ENCODE measurements around the gene SECISBP2L. TPM values are rescaled to one million over a fixed set of nuclear protein-coding genes. Genes with fewer than 3 reads are reported as not detected.

The SECISBP2L gene
- total RNA-seq, 1 experiment from 2014 or later: 33.2 TPM

- CTCF ChIA-PET: no interaction called here
Observed at GRCh38 chr15:49059491-49059890, 13.2 kb upstream of the SECISBP2L start.

GRCh38 chr15:49058559-49058958, 12.3 kb upstream of the SECISBP2L start:
- CTCF ChIA-PET: no interaction called here
- no peak for TF ChIP-seq EZH2 (IDR thresholded peaks at IDR 0.05; ENCODE audit: low read depth)
- TF ChIP-seq CTCF (conservative IDR thresholded peaks at IDR 0.05): no peak
- no peaks in the 10 kb centered on the region for H3K36me3 ChIP-seq (ENCODE audit: low read depth)

More at GRCh38 chr15:49059491-49059890, 13.2 kb upstream of the SECISBP2L start:
- Histone ChIP-seq H3K27ac (no peak overlapping the region), H3K4me1 (replicated peaks; ENCODE audit: insufficient read depth) (no peaks in the 10 kb centered on the region), H3K36me3 (ENCODE audit: low read depth) (no peaks in the 10 kb centered on the region), H4K20me1 (ENCODE audit: insufficient read depth) (no peaks in the 10 kb centered on the region), H3K9me2 (ENCODE audit: insufficient read depth) (no peaks in the 10 kb centered on the region), H3K9me3 (ENCODE audit: insufficient read depth, low read depth) (no peaks in the 10 kb centered on the region), H2AFZ (no peak overlapping the region), H3K79me2 (ENCODE audit: low read depth) (no peaks in the 10 kb centered on the region), H3K4me3 (no peak overlapping the region), H3K27me3 (ENCODE audit: insufficient read depth, low read depth) (no peaks in the 10 kb centered on the region), H3F3A (ENCODE audit: insufficient read depth, low read depth) (no peaks in the 10 kb centered on the region), H3K4me2 (no peak overlapping the region)
- intact Hi-C loops (cut with micrococcal nuclease; ENCODE audit: unreplicated experiment): no loop called here
- TF ChIP-seq EZH2 (IDR thresholded peaks at IDR 0.05; ENCODE audit: low read depth) (no peak), CTCF (conservative IDR thresholded peaks at IDR 0.05) (no peak)
- BruUV-seq (replicated peaks): no TSS peak
- no peak for DNase-seq
- POLR2A ChIA-PET (ENCODE audit: unreplicated experiment): no interaction called here

GRCh38 chr15:49055630-49056029, 9.4 kb upstream of the SECISBP2L start:
- no peak overlapping the region for H2AFZ ChIP-seq
- H3K9me2 ChIP-seq (ENCODE audit: insufficient read depth): no peaks in the 10 kb centered on the region
- TF ChIP-seq EZH2 (IDR thresholded peaks at IDR 0.05; ENCODE audit: low read depth) (no peak), CTCF (conservative IDR thresholded peaks at IDR 0.05) (no peak)
- intact Hi-C loops (cut with micrococcal nuclease; ENCODE audit: unreplicated experiment): no loop called here
- BruUV-seq (replicated peaks): no TSS peak
- no peaks in the 10 kb centered on the region for H3K9me3 ChIP-seq (ENCODE audit: insufficient read depth, low read depth)
- H3K27me3 ChIP-seq (ENCODE audit: insufficient read depth, low read depth): no peaks in the 10 kb centered on the region
- H3K4me3 ChIP-seq: no peak overlapping the region
- no peaks in the 10 kb centered on the region for H3K4me1 ChIP-seq (replicated peaks; ENCODE audit: insufficient read depth)
- no peak overlapping the region for H3K4me2 ChIP-seq
- ChIA-PET POLR2A (ENCODE audit: unreplicated experiment) (no interaction called here), CTCF (no interaction called here)
- no peaks in the 10 kb centered on the region for H3K79me2 ChIP-seq (ENCODE audit: low read depth)
- no peak overlapping the region for H3K27ac ChIP-seq
- DNase-seq: no peak
- H4K20me1 ChIP-seq (ENCODE audit: insufficient read depth): no peaks in the 10 kb centered on the region
- H3K36me3 ChIP-seq (ENCODE audit: low read depth): no peaks in the 10 kb centered on the region
- no peaks in the 10 kb centered on the region for H3F3A ChIP-seq (ENCODE audit: insufficient read depth, low read depth)

More at GRCh38 chr15:49058559-49058958, 12.3 kb upstream of the SECISBP2L start:
- Histone ChIP-seq H2AFZ (no peak overlapping the region), H3K4me2 (no peak overlapping the region), H3K9me3 (ENCODE audit: insufficient read depth, low read depth) (no peaks in the 10 kb centered on the region), H3K9me2 (ENCODE audit: insufficient read depth) (no peaks in the 10 kb centered on the region), H3F3A (ENCODE audit: insufficient read depth, low read depth) (no peaks in the 10 kb centered on the region), H3K79me2 (ENCODE audit: low read depth) (no peaks in the 10 kb centered on the region), H3K4me1 (replicated peaks; ENCODE audit: insufficient read depth) (no peaks in the 10 kb centered on the region), H3K4me3 (no peak overlapping the region), H4K20me1 (ENCODE audit: insufficient read depth) (no peaks in the 10 kb centered on the region), H3K27me3 (ENCODE audit: insufficient read depth, low read depth) (no peaks in the 10 kb centered on the region), H3K27ac (no peak overlapping the region)
- DNase-seq: no peak
- POLR2A ChIA-PET (ENCODE audit: unreplicated experiment): no interaction called here
- intact Hi-C loops (cut with micrococcal nuclease; ENCODE audit: unreplicated experiment): no loop called here
- BruUV-seq (replicated peaks): no TSS peak
